ENCODE measurements around the gene UGT8.

Gene UGT8

GRCh38 chr4:114698231-114698630 lies 99.6 kb downstream of the UGT8 start:
- no peak for DNase-seq (ENCODE audit: low read depth)
- H3K4me3 ChIP-seq (ENCODE audit: control insufficient read depth, low read depth, low read length) = no peak overlapping the region
- TF ChIP-seq CTCF (conservative IDR thresholded peaks at IDR 0.05; ENCODE audit: control insufficient read depth, insufficient read depth, low read depth, low read length) = no peak

- no peak for DNase-seq (ENCODE audit: low read depth)
- no peak overlapping the region for H3K4me3 ChIP-seq (ENCODE audit: control insufficient read depth, low read depth, low read length)
- TF ChIP-seq CTCF (conservative IDR thresholded peaks at IDR 0.05; ENCODE audit: control insufficient read depth, insufficient read depth, low read depth, low read length) = no peak
Observed at GRCh38 chr4:114701491-114701890, 102.9 kb downstream of the UGT8 start.

GRCh38 chr4:114717432-114717831 lies 118.8 kb downstream of the UGT8 start:
- H3K4me3 ChIP-seq (ENCODE audit: control insufficient read depth, low read depth, low read length) = no peak overlapping the region
- DNase-seq (ENCODE audit: low read depth) = no peak
- TF ChIP-seq CTCF (conservative IDR thresholded peaks at IDR 0.05; ENCODE audit: control insufficient read depth, insufficient read depth, low read depth, low read length) = no peak

- no peak overlapping the region for H3K4me3 ChIP-seq (ENCODE audit: control insufficient read depth, low read depth, low read length)
- no peak for TF ChIP-seq CTCF (conservative IDR thresholded peaks at IDR 0.05; ENCODE audit: control insufficient read depth, insufficient read depth, low read depth, low read length)
- DNase-seq (ENCODE audit: low read depth) = no peak
Observed at GRCh38 chr4:114725066-114725465, 126.5 kb downstream of the UGT8 start.

GRCh38 chr4:114727461-114727860 lies 128.9 kb downstream of the UGT8 start:
- DNase-seq (ENCODE audit: low read depth) = no peak
- no peak for TF ChIP-seq CTCF (conservative IDR thresholded peaks at IDR 0.05; ENCODE audit: control insufficient read depth, insufficient read depth, low read depth, low read length)
- no peak overlapping the region for H3K4me3 ChIP-seq (ENCODE audit: control insufficient read depth, low read depth, low read length)

Data from fibroblast of mammary gland (primary cell).